Measurements from ENCODE around the gene CCL3.

DNA sequence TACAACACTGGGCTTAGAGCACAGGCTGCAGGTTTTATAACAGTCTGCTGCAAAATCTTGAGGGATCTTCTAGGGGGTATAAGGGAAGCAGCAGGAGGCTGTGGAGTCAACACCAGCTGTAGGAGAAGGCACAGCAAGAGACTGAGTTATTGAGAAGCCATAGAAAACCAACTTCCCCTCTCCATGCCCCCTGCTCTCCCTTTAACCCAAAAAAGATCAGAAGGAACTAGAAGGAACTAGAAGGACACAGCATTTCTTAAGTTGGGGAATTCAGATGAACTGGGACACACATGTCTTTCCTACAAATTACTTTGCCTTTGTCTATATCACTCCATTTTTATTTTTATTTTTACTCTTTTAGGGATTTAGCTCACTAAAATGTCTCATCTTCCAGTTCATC, 32.0 kb downstream of the CCL3 start:
- TF ChIP-seq, protein P1, sequence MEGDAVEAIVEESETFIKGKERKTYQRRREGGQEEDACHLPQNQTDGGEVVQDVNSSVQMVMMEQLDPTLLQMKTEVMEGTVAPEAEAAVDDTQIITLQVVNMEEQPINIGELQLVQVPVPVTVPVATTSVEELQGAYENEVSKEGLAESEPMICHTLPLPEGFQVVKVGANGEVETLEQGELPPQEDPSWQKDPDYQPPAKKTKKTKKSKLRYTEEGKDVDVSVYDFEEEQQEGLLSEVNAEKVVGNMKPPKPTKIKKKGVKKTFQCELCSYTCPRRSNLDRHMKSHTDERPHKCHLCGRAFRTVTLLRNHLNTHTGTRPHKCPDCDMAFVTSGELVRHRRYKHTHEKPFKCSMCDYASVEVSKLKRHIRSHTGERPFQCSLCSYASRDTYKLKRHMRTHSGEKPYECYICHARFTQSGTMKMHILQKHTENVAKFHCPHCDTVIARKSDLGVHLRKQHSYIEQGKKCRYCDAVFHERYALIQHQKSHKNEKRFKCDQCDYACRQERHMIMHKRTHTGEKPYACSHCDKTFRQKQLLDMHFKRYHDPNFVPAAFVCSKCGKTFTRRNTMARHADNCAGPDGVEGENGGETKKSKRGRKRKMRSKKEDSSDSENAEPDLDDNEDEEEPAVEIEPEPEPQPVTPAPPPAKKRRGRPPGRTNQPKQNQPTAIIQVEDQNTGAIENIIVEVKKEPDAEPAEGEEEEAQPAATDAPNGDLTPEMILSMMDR (IDR thresholded peaks at IDR 0.05; ENCODE audit: low read depth, low read length), result no peak
- TF ChIP-seq EZH2phosphoT487 (IDR thresholded peaks at IDR 0.05; ENCODE audit: low read depth), result no peak
